Endothelial cell of umbilical vein (primary cell): ENCODE data around the gene ADSL. TPM values are rescaled to one million over a fixed set of nuclear protein-coding genes. Genes with fewer than 3 reads are reported as not detected.

Source experiments
- BruUV-seq: library from RNA; stranded (reverse); fragments of 400-500 nt; replicated peaks from 2 replicates; lab custom pipeline; 2021; lab: Mats Ljungman, UMichigan
- CTCF ChIA-PET: fragments of 300-600, 350-600 bp; sonication (Branson Sonifier 250); formaldehyde crosslinking; loops from one replicate; lab custom pipeline; 2021; ENCODE audit warnings: antibody characterized with exemption, inconsistent platforms; lab: Charles Lee
- POLR2A ChIA-PET: fragments of 300-600, 350-600 bp; sonication (Branson Sonifier 250); formaldehyde crosslinking; loops from one replicate; lab custom pipeline; 2021; ENCODE audit warnings: antibody characterized with exemption, inconsistent platforms; lab: Charles Lee
- DNase-seq: peaks from one replicate; pipeline ENCODE4 v3.0.0-alpha.2; 2011; ENCODE audit warnings: low read depth, low spot score
- FAIRE-seq: peaks from 2 replicates; lab custom pipeline; 2011; peaks lifted over from hg19 to GRCh38; lab: Jason Lieb, UNC
- H2AFZ ChIP-seq: 2 replicates; pipeline ENCODE4 v1.6.0; 2012; ENCODE audit warnings: low read depth, low read length, control low read depth, inconsistent platforms
- H3K27ac ChIP-seq: 2 replicates; pipeline ENCODE4 v1.5.1; 2011; ENCODE audit warnings: low read depth, mild to moderate bottlenecking, control low read depth, low read length, moderate library complexity; ENCODE audit not compliant: insufficient read depth
- H3K27me3 ChIP-seq, 2 experiments: 2 replicates each; pipeline versions ENCODE4 v1.6.0 to v1.6.1; 2011; ENCODE audit warnings: low read length in 2 of 2, mixed read lengths in 1 of 2; ENCODE audit not compliant: control insufficient read depth in 2 of 2, insufficient read depth in 2 of 2
- H3K36me3 ChIP-seq, 2 experiments: 2 replicates in 1 of 2; 3 replicates in 1 of 2; pipeline ENCODE4 v1.5.1; 2011; ENCODE audit warnings: low read length in 2 of 2, mild to moderate bottlenecking in 1 of 2, moderate library complexity in 1 of 2; ENCODE audit not compliant: control insufficient read depth in 2 of 2, insufficient read depth in 2 of 2; ENCODE audit errors: extremely low read depth in 1 of 2
- H3K4me1 ChIP-seq: 3 replicates; pipeline ENCODE4 v1.5.1; 2011; ENCODE audit warnings: mild to moderate bottlenecking, low read length; ENCODE audit not compliant: control insufficient read depth, insufficient read depth; ENCODE audit errors: extremely low read depth
- H3K4me2 ChIP-seq: 2 replicates; pipeline ENCODE4 v1.6.1; 2011; ENCODE audit warnings: low read length, control low read depth, mixed read lengths; ENCODE audit not compliant: insufficient read depth
- H3K4me3 ChIP-seq, 3 experiments: fragments of 200-600 bp in 1 of 3; sonication (generic), shearing (Covaris generic) in 1 of 3; replicated peaks in 1 of 3; 2 replicates each; pipeline ENCODE4 v1.5.1; 2011 to 2016; ENCODE audit warnings: control low read depth in 3 of 3, low read length in 3 of 3, mild to moderate bottlenecking in 2 of 3, inconsistent platforms in 1 of 3, low read depth in 1 of 3, moderate library complexity in 1 of 3; ENCODE audit not compliant: insufficient read depth in 1 of 3
- H3K79me2 ChIP-seq: 2 replicates; pipeline ENCODE4 v1.6.0; 2012; ENCODE audit warnings: low read length, inconsistent platforms; ENCODE audit not compliant: control insufficient read depth, insufficient read depth
- H3K9ac ChIP-seq: replicated peaks from 2 replicates; pipeline ENCODE3; 2011; ENCODE audit warnings: low read length, control low read depth; ENCODE audit not compliant: insufficient read depth; ENCODE audit errors: extremely low read depth
- H3K9me1 ChIP-seq: replicated peaks from 3 replicates; pipeline ENCODE4 v1.6.0; 2011; ENCODE audit warnings: mild to moderate bottlenecking, low read length; ENCODE audit not compliant: control insufficient read depth, insufficient read depth; ENCODE audit errors: extremely low read depth
- H3K9me3 ChIP-seq: replicated peaks from 2 replicates; pipeline ENCODE4 v1.5.1; 2012; ENCODE audit warnings: low read length, inconsistent platforms; ENCODE audit not compliant: control insufficient read depth, insufficient read depth
- H4K20me1 ChIP-seq: replicated peaks from 2 replicates; pipeline ENCODE3; 2011; ENCODE audit warnings: mild to moderate bottlenecking, low read length; ENCODE audit not compliant: control insufficient read depth, insufficient read depth; ENCODE audit errors: extremely low read depth
- CTCF ChIP-seq, 2 donors: IDR thresholded peaks; 1 replicate in 1 of 2; 2 replicates in 1 of 2; pipeline ENCODE4 v1.5.1; 2011; ENCODE audit warnings: low read length in 2 of 2, mild to moderate bottlenecking in 2 of 2, moderate library complexity in 2 of 2, control low read depth in 1 of 2, inconsistent platforms in 1 of 2, low read depth in 1 of 2; ENCODE audit not compliant: insufficient read depth in 1 of 2; ENCODE audit errors: extremely low read depth in 1 of 2
- EZH2 ChIP-seq: IDR thresholded peaks from 2 replicates; pipeline ENCODE4 v1.6.1; 2012; ENCODE audit warnings: borderline replicate concordance, low read depth, mild to moderate bottlenecking, moderate library complexity, low read length, inconsistent platforms; ENCODE audit not compliant: severe bottlenecking
- FOS ChIP-seq: IDR thresholded peaks from 2 replicates; pipeline ENCODE4 v1.6.1; 2011; ENCODE audit warnings: mild to moderate bottlenecking, low read length, moderate library complexity, borderline replicate concordance; ENCODE audit not compliant: insufficient read depth
- GATA2 ChIP-seq: IDR thresholded peaks from 2 replicates; pipeline ENCODE4 v1.7.0; 2011; ENCODE audit warnings: low read depth, mild to moderate bottlenecking, moderate library complexity, mixed read lengths, low read length; ENCODE audit not compliant: insufficient read length, insufficient read depth
- JUN ChIP-seq: IDR thresholded peaks from 2 replicates; pipeline ENCODE4 v1.6.1; 2011; ENCODE audit warnings: borderline replicate concordance, low read depth; ENCODE audit not compliant: insufficient read length, insufficient read depth
- MAX ChIP-seq: IDR thresholded peaks from 2 replicates; pipeline ENCODE4 v1.6.1; 2011; ENCODE audit not compliant: insufficient read depth, insufficient read length
- MYC ChIP-seq: IDR thresholded peaks from one replicate; pipeline ENCODE4 v1.6.1; 2011; ENCODE audit warnings: mild to moderate bottlenecking, low read depth, low read length
- POLR2A ChIP-seq: IDR thresholded peaks from 2 replicates; pipeline ENCODE4 v1.6.1; 2012; ENCODE audit warnings: low read depth, mild to moderate bottlenecking, control low read depth, low read length
- POLR2AphosphoS5 ChIP-seq: IDR thresholded peaks from 2 replicates; pipeline ENCODE4 v1.6.1; 2012; ENCODE audit warnings: low read depth, mild to moderate bottlenecking, control low read depth, low read length, moderate library complexity; ENCODE audit not compliant: insufficient read depth
- dilution Hi-C: fragments of 300-500 bp; cut with MboI; formaldehyde crosslinking; loops from one replicate; pipeline ENCODE4 v1.15.0; 2019; ENCODE audit warnings: low sequenced_read_pairs; ENCODE audit not compliant: extremely low pct_ligation_motif_present
- intact Hi-C: fragments of 100-400 bp; cut with micrococcal nuclease; formaldehyde crosslinking; loops from one replicate; pipeline ENCODE4 v1.10.0; 2022
- polyA plus RNA-seq, 4 experiments: library from polyadenylated mRNA; depleted of rRNA in 3 of 4; stranded (reverse) in 3 of 4; unstranded in 1 of 4; fragments of >200 nt; gene quantifications; 2 replicates each; pipeline versions ENCODE4 v1.2.1 to v1.2.3, GENCODE V29; 2011 to 2012; ENCODE audit warnings: missing spikeins in 1 of 4
- total RNA-seq: library from RNA; stranded (reverse); gene quantifications from 2 replicates; pipeline ENCODE4 v1.2.3, GENCODE V29; 2021

ADSL gene
- total and polyA plus RNA-seq, 2 donors (not counting 3 experiments of a cell fraction or from before 2014, with no cell fraction given) = 103 to 141 TPM

GRCh38 chr22:40430991-40431390 lies 84.7 kb downstream of the ADSL start:
- ChIA-PET CTCF (no interaction called here), POLR2A (no interaction called here)
- TF ChIP-seq GATA2 (no peak), EZH2 (no peak), POLR2A (no peak), POLR2AphosphoS5 (no peak), JUN (no peak), FOS (no peak), CTCF (IDR thresholded peaks at IDR 0.05; ENCODE audit: extremely low read depth in 1 of 2, insufficient read depth in 1 of 2, low read depth in 1 of 2, low read length in 2 of 2) (no peak), MYC (no peak), MAX (no peak)
- dilution Hi-C loops (no loop called here), intact Hi-C loops (no loop called here)
- H3K4me1 ChIP-seq = no peaks in the 10 kb centered on the region
- H3K9me3 ChIP-seq = no peaks in the 10 kb centered on the region
- H3K4me3 ChIP-seq = no peak overlapping the region
- no peak overlapping the region for H3K9ac ChIP-seq
- peaks cover under 1% of the 10 kb centered on the region for H3K79me2 ChIP-seq
- no peak overlapping the region for H3K27ac ChIP-seq
- no TSS peak for BruUV-seq
- H3K4me2 ChIP-seq = no peak overlapping the region
- H3K9me1 ChIP-seq = no peaks in the 10 kb centered on the region
- peaks cover 0 to 22% of the 10 kb centered on the region in 2 experiments for H3K36me3 ChIP-seq
- H4K20me1 ChIP-seq = no peaks in the 10 kb centered on the region
- FAIRE-seq = no peak
- H2AFZ ChIP-seq = no peak overlapping the region
- DNase-seq = no peak
- H3K27me3 ChIP-seq = no peaks in the 10 kb centered on the region
